GM12872 (cell line): ENCODE results near the gene SLC2A10.
A peak's percentile ranks its signal among the peaks of the same experiment; 100 is the strongest.

Experiments used
- TF ChIP-seq, protein P1 (sequence below): IDR thresholded peaks from 3 replicates; pipeline ENCODE4 v1.5.1; 2011; ENCODE audit warnings: low read depth, mild to moderate bottlenecking, low read length, moderate library complexity; ENCODE audit not compliant: insufficient read depth

SLC2A10 gene

DNA sequence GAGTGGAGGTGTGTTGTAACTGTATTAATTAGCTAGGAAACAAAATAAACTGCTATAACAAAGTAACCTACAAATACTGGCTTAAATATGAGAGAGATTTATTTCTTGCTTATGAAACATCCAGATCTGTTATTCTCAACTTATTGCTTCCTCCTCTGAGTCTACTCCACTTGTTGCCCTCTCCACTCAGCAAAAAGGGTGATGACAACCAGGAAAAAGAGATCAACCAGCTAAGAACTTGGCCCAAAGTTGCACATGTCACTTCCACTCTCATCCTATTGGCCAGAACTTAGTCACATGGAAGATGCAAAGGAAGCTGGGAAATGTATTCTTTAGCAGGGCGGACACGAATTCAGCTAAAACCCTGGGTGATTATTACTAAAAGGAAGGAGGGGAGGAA, 15.0 kb upstream of the SLC2A10 start:
- TF ChIP-seq, protein P1, sequence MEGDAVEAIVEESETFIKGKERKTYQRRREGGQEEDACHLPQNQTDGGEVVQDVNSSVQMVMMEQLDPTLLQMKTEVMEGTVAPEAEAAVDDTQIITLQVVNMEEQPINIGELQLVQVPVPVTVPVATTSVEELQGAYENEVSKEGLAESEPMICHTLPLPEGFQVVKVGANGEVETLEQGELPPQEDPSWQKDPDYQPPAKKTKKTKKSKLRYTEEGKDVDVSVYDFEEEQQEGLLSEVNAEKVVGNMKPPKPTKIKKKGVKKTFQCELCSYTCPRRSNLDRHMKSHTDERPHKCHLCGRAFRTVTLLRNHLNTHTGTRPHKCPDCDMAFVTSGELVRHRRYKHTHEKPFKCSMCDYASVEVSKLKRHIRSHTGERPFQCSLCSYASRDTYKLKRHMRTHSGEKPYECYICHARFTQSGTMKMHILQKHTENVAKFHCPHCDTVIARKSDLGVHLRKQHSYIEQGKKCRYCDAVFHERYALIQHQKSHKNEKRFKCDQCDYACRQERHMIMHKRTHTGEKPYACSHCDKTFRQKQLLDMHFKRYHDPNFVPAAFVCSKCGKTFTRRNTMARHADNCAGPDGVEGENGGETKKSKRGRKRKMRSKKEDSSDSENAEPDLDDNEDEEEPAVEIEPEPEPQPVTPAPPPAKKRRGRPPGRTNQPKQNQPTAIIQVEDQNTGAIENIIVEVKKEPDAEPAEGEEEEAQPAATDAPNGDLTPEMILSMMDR = no peak

GRCh38 chr20:46695892-46696291, 13.6 kb upstream of the SLC2A10 start:
- TF ChIP-seq, protein P1 = no peak

DNA sequence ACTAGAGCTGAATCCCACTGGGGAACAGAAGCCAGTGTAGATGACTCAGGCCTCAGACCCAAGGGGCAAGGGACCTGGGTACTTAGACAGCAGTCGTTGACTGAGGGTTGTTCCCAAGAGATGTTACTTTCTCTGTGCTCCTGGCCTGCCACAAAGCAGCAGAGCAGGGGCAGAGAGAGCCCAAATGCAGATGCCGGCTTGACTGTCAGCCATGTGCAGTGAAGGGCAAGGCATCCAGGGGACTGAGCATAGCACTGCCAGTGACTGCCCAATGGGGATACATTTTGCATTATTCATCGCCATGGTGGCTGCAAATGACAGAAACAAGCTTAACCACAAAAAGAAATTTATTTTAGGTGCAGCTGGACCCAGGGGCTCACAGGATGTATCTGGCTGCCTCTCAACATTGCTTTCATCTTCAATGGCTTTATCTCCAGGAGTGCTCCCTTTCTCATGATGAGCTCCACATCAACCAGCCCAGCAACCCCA, 12.6 kb upstream of the SLC2A10 start:
- TF ChIP-seq, protein P1 = no peak

GRCh38 chr20:46698788-46699187, 10.7 kb upstream of the SLC2A10 start:
- TF ChIP-seq, protein P1 = no peak

DNA sequence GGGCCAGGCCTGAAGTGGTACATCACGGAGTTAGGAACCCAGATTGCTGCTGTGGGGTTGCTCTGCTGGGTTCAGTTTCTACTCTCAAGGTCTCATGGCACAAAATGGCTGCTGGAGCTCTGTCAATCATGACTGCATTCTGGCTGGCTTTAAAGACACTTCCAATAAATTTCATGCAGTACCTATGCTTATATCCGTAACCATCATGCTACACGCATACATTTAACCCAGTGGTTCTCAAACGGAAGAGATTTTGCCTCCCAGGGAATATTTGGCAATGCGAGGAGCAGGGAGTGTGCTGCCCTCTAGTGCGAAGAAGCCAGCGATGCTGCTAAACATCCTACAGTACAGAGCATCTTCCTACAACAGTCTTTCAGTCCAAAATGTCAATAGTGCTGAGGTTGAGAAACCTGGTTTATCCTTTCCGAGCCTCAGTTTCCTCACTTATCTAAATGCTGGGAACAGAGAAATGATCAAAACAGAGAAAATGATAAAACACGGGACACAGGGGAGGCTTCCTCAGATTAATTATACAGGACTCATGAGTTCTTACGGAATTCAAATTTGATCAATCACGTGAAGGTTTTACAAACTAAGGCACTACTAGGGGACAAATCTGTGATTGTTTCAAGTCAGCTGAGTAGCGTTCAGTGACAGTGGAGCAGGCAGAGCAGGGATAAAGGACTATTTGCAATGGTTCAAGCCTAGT, 9.6 kb upstream of the SLC2A10 start:
- TF ChIP-seq, protein P1 = peak; percentile 72

DNA sequence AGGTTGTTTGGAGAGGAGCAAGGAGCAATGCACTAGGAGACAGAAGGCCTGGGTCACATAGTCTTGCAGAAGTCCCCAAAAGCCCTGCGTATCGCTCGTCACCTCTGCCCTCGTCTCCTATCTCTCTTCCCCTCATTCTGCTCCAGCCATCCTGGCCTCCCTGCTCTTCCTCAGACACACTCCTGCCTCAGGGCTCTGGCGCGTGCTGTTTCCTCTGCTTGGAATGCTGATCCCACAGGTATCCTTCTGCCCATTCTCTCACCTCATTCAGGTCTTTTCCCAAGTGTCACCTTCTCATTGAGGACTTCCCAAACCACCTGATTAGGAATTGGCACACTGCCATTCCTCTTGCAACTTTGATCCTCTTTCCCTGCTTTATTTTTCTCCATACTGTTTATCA, 9.0 kb upstream of the SLC2A10 start:
- TF ChIP-seq, protein P1 = no peak

DNA sequence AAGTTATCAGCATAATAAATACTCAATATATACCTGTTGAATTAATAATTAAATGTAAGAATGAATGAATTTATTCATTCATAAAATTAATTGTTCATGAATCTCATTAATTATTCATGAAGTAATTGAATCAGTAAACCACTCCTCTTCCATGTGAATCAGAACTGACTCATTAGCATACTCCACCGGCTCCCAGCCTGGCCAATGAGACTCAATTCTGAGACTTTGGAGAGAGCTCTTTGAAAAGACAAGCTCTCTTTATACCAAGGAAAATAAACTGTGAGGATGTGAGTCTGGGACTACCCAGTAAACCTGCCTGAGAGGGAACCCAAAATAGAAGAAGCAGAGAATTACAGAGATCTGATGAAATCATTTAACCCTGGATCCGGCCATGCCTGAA, 8.4 kb upstream of the SLC2A10 start:
- TF ChIP-seq, protein P1 = no peak
